K562 (cell line): Measurements from ENCODE around the gene LIX1L. TPM values are rescaled to one million over a fixed set of nuclear protein-coding genes. Genes with fewer than 3 reads are reported as not detected.

Source experiments
- ATF7 ChIP-seq: fragments of 450-650 bp; IDR thresholded peaks from 2 replicates; pipeline ENCODE4 v1.7.1; 2014; ENCODE audit warnings: mild to moderate bottlenecking, moderate library complexity
- DIDO1 ChIP-seq: fragments of 450-650 bp; IDR thresholded peaks from 2 replicates; pipeline ENCODE4 v1.6.1; 2016; ENCODE audit warnings: low read depth, missing biosample characterization, missing genetic modification characterization
- EHMT2 ChIP-seq: fragments of 450-650 bp; IDR thresholded peaks from 2 replicates; pipeline ENCODE4 v1.6.1; 2018; ENCODE audit warnings: antibody characterized with exemption
- ELF4 ChIP-seq: fragments of 450-650 bp; formaldehyde crosslinking; IDR thresholded peaks from 2 replicates; pipeline ENCODE4 v1.4.0; 2022; ENCODE audit warnings: missing genetic modification characterization
- FIP1L1 ChIP-seq: fragments of 200-400 bp; formaldehyde crosslinking; IDR thresholded peaks from 2 replicates; pipeline ENCODE4 v1.6.1; 2018; ENCODE audit warnings: mild to moderate bottlenecking, low read depth, low read length; ENCODE audit not compliant: poor library complexity, severe bottlenecking
- GATA2 ChIP-seq: sonication (generic); formaldehyde crosslinking; IDR thresholded peaks from 2 replicates; pipeline ENCODE4 v1.4.0; 2020; ENCODE audit warnings: mild to moderate bottlenecking, missing genetic modification reagents
- HDAC2 ChIP-seq: fragments of 450-650 bp; IDR thresholded peaks from 2 replicates; pipeline ENCODE4 v1.6.1; 2016; ENCODE audit warnings: mild to moderate bottlenecking
- HEY1 ChIP-seq: fragments of 250-450 bp; sonication (Bioruptor Pico); IDR thresholded peaks from 2 replicates; pipeline ENCODE4 v1.5.0; 2020; ENCODE audit warnings: mild to moderate bottlenecking, moderate library complexity, borderline replicate concordance
- NFIC ChIP-seq: fragments of 450-650 bp; IDR thresholded peaks from 2 replicates; pipeline ENCODE4 v1.6.1; 2017; ENCODE audit warnings: mild to moderate bottlenecking, inconsistent platforms
- PHB2 ChIP-seq: fragments of 450-650 bp; IDR thresholded peaks from 2 replicates; pipeline ENCODE4 v1.6.1; 2017; ENCODE audit warnings: low read depth
- PHTF2 ChIP-seq: fragments of 250-450 bp; sonication (Bioruptor Pico); IDR thresholded peaks from 2 replicates; pipeline ENCODE4 v1.5.0; 2021; ENCODE audit warnings: mild to moderate bottlenecking
- POLR2H ChIP-seq: IDR thresholded peaks from 2 replicates; pipeline ENCODE4 v1.6.1; 2016; ENCODE audit warnings: missing genetic modification characterization, low read depth, mild to moderate bottlenecking, control low read depth, missing compliant biosample characterization, moderate library complexity
- RCOR1 ChIP-seq, 2 experiments: IDR thresholded peaks; 2 replicates each; pipeline ENCODE4 v1.6.1; 2012; ENCODE audit warnings: low read depth in 2 of 2, low read length in 2 of 2, borderline replicate concordance in 1 of 2, improper control_type of control experiment in 1 of 2
- SRF ChIP-seq, 2 experiments: fragments of 250-450, 450-650 bp in 1 of 2; sonication (Bioruptor Pico) in 1 of 2; sonication (generic) in 1 of 2; formaldehyde crosslinking; IDR thresholded peaks; 2 replicates each; pipeline versions ENCODE4 v1.5.0 to v1.5.1; 2020 to 2022; ENCODE audit warnings: mild to moderate bottlenecking in 1 of 2, missing genetic modification reagents in 1 of 2
- TAF15 ChIP-seq: fragments of 200-400 bp; formaldehyde crosslinking; IDR thresholded peaks from 2 replicates; pipeline ENCODE4 v1.6.1; 2017; ENCODE audit warnings: mild to moderate bottlenecking, low read depth, low read length, moderate library complexity
- TRIM28 ChIP-seq: fragments of 450-650 bp; IDR thresholded peaks from 2 replicates; pipeline ENCODE4 v1.6.1; 2017
- ZNF589 ChIP-seq: fragments of 200-800 bp; sonication (Bioruptor generic); IDR thresholded peaks from 2 replicates; pipeline ENCODE4 v1.6.1; 2016; ENCODE audit warnings: low read depth, missing genetic modification characterization, missing compliant biosample characterization
- polyA plus RNA-seq, 8 experiments: library from polyadenylated mRNA; depleted of rRNA in 4 of 8; stranded (reverse) in 5 of 8; unstranded in 3 of 8; fragments of >200 nt; fragmentation: Nextera tagmentation in 2 of 8; fragmentation: Illumina TruSeq in 1 of 8; extraction: Ambion mirVana in 2 of 8; extraction: Trizol in 1 of 8; gene quantifications; 2 replicates each; pipeline versions ENCODE4 v1.2.1 to v1.2.3, GENCODE V29; 2011 to 2014; ENCODE audit warnings: inconsistent platforms in 1 of 8, missing spikeins in 1 of 8
- total RNA-seq, 7 experiments: library from RNA; depleted of rRNA in 6 of 7; stranded (reverse); fragments of >200 nt in 6 of 7; fragmentation: Illumina TruSeq in 2 of 7; extraction: Trizol in 2 of 7; gene quantifications; 2 replicates each; pipeline versions ENCODE4 v1.2.1 to v1.2.3, GENCODE V29; 2011 to 2021; ENCODE audit warnings: low replicate concordance in 1 of 7
- TF ChIP-seq, protein P1 (sequence below): fragments of 450-650 bp; IDR thresholded peaks from 2 replicates; pipeline ENCODE4 v1.6.1; 2016; ENCODE audit warnings: missing biosample characterization, missing genetic modification characterization
- TF ChIP-seq, protein P2 (sequence below): fragments of 450-650 bp; formaldehyde crosslinking; IDR thresholded peaks from 2 replicates; pipeline ENCODE4 v1.4.0; 2020; ENCODE audit warnings: mild to moderate bottlenecking, moderate library complexity
- TF ChIP-seq, protein P3 (sequence below): sonication (generic); formaldehyde crosslinking; IDR thresholded peaks from 2 replicates; pipeline ENCODE4 v1.8.0; 2022; ENCODE audit warnings: mild to moderate bottlenecking, missing genetic modification reagents
- TF ChIP-seq, protein P4 (sequence below), 2 experiments: fragments of 450-650 bp; IDR thresholded peaks; 2 replicates each; pipeline ENCODE4 v1.6.1; 2016

The LIX1L gene
- total and polyA plus RNA-seq, 9 of the 15 experiments (the other 6 are each of a cell fraction or from before 2014, with no cell fraction given): 4.6 to 26.5 (median 12.5) TPM

DNA sequence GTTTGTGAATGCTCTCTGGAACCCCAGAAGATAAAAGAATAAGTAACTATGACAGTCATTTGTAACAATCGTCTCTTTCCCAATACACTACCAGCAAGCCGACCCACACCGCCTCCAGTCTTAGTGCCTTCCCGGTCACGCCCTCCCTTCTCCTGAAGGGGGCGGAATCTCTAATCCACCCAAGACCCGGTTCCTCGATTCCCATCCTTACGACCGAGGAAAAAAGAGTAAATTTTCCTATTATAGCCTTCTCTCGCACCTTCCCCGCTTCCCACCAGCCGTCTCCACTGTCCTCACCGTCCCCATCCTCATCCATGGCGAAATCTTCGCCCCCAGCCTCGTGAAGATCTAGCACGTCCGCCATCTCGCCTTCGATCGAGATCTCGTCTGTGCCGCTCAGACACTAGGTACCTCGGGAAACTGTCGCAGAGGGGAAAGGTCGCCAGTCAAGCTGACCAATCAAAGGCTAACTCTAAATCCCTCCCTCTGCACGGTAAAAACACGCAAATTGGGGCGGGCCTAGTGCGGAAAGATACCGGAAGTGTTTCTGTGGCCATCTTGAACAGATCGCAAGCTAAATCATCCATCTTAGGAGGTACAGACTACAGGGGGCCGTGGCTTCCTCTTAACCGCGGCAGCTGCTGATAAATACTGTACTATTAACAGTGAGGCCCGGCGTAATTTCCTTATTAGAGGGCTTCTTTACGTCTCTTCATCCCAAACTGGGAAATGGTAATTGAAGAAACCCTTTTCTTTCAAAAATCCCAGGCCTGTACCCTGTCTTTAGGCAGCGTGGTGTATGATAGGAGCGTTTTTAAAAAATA, 30.5 kb downstream of the LIX1L start, which contains the start of gene RBM8A (continued):
- TF ChIP-seq, protein P1, sequence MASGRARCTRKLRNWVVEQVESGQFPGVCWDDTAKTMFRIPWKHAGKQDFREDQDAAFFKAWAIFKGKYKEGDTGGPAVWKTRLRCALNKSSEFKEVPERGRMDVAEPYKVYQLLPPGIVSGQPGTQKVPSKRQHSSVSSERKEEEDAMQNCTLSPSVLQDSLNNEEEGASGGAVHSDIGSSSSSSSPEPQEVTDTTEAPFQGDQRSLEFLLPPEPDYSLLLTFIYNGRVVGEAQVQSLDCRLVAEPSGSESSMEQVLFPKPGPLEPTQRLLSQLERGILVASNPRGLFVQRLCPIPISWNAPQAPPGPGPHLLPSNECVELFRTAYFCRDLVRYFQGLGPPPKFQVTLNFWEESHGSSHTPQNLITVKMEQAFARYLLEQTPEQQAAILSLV (tag): no peak
- TF ChIP-seq EHMT2 (peak; percentile 61; the same call in 1 of the 2 replicates), TRIM28 (peak; percentile 76), RCOR1 (IDR thresholded peaks at IDR 0.05; ENCODE audit: borderline replicate concordance in 1 of 2, low read depth in 2 of 2, low read length in 2 of 2) (peak in 1 of 2 experiments; percentile 52; a peak in 1 of 4 replicates), TAF15 (no peak), PHTF2 (CRISPR knock-in tag) (no peak), GATA2 (CRISPR knock-in tag) (peak; percentile 80), POLR2H (tag) (peak; percentile 97), ELF4 (CRISPR knock-in tag) (peak; percentile 81), ZNF589 (0 out of 2 replicates have a peak, but pooled peaks have one; percentile 73), HDAC2 (peak; percentile 96), PHB2 (peak; percentile 53; the same call in 1 of the 2 replicates), FIP1L1 (no peak), SRF (CRISPR knock-in tag; IDR thresholded peaks at IDR 0.05) (peak in 1 of 2 experiments; percentile 77; a peak in 2 of 4 replicates), ATF7 (peak; percentile 79), NFIC (peak; percentile 74), HEY1 (no peak), DIDO1 (peak; percentile 81)
- TF ChIP-seq, protein P2, sequence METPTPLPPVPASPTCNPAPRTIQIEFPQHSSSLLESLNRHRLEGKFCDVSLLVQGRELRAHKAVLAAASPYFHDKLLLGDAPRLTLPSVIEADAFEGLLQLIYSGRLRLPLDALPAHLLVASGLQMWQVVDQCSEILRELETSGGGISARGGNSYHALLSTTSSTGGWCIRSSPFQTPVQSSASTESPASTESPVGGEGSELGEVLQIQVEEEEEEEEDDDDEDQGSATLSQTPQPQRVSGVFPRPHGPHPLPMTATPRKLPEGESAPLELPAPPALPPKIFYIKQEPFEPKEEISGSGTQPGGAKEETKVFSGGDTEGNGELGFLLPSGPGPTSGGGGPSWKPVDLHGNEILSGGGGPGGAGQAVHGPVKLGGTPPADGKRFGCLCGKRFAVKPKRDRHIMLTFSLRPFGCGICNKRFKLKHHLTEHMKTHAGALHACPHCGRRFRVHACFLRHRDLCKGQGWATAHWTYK (CRISPR knock-in tag): no peak; the same call in 1 of the 2 replicates
- TF ChIP-seq, protein P3, sequence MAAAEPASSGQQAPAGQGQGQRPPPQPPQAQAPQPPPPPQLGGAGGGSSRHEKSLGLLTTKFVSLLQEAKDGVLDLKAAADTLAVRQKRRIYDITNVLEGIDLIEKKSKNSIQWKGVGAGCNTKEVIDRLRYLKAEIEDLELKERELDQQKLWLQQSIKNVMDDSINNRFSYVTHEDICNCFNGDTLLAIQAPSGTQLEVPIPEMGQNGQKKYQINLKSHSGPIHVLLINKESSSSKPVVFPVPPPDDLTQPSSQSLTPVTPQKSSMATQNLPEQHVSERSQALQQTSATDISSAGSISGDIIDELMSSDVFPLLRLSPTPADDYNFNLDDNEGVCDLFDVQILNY (CRISPR knock-in tag): no peak
- TF ChIP-seq, protein P4, sequence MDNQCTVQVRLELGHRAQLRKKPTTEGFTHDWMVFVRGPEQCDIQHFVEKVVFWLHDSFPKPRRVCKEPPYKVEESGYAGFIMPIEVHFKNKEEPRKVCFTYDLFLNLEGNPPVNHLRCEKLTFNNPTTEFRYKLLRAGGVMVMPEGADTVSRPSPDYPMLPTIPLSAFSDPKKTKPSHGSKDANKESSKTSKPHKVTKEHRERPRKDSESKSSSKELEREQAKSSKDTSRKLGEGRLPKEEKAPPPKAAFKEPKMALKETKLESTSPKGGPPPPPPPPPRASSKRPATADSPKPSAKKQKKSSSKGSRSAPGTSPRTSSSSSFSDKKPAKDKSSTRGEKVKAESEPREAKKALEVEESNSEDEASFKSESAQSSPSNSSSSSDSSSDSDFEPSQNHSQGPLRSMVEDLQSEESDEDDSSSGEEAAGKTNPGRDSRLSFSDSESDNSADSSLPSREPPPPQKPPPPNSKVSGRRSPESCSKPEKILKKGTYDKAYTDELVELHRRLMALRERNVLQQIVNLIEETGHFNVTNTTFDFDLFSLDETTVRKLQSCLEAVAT (IDR thresholded peaks at IDR 0.05): peak; percentile 88 to 89
